HuH-7 (cell line): ENCODE measurements around the gene SORCS3.

Experiments
- DNase-seq: peaks from one replicate; pipeline ENCODE4 v3.0.0; 2011; ENCODE audit warnings: low spot score

The SORCS3 gene

GRCh38 chr10:105023211-105024111 lies 382.4 kb downstream of the SORCS3 start:
- no peak for DNase-seq

GRCh38 chr10:105024184-105024583 lies 383.1 kb downstream of the SORCS3 start:
- DNase-seq: no peak

- no peak for DNase-seq
Measured at GRCh38 chr10:105025092-105025491, 384.0 kb downstream of the SORCS3 start.

GRCh38 chr10:105026566-105026965 lies 385.5 kb downstream of the SORCS3 start:
- no peak for DNase-seq

- no peak for DNase-seq
Measured at GRCh38 chr10:105029286-105029685, 388.2 kb downstream of the SORCS3 start.

- no peak for DNase-seq
Measured at GRCh38 chr10:105037022-105037421, 395.9 kb downstream of the SORCS3 start.

- no peak for DNase-seq
Measured at GRCh38 chr10:105041956-105042355, 400.9 kb downstream of the SORCS3 start.

- no peak for DNase-seq
Measured at GRCh38 chr10:105042906-105043552, 401.9 kb downstream of the SORCS3 start.

GRCh38 chr10:105044902-105045301 lies 403.8 kb downstream of the SORCS3 start:
- no peak for DNase-seq

- no peak for DNase-seq
Measured at GRCh38 chr10:105056413-105056812, 415.3 kb downstream of the SORCS3 start.

- DNase-seq: no peak
Measured at GRCh38 chr10:105062951-105063350, 421.9 kb downstream of the SORCS3 start.

GRCh38 chr10:105063796-105064195 lies 422.7 kb downstream of the SORCS3 start:
- DNase-seq: peak; percentile 16

GRCh38 chr10:105068497-105068896 lies 427.4 kb downstream of the SORCS3 start:
- DNase-seq: no peak

- no peak for DNase-seq
Measured at GRCh38 chr10:105070249-105070648, 429.2 kb downstream of the SORCS3 start.

- DNase-seq: no peak
Measured at GRCh38 chr10:105070952-105071351, 429.9 kb downstream of the SORCS3 start.

GRCh38 chr10:105071980-105072379 lies 430.9 kb downstream of the SORCS3 start:
- DNase-seq: no peak

GRCh38 chr10:105073999-105074398 lies 432.9 kb downstream of the SORCS3 start:
- no peak for DNase-seq

GRCh38 chr10:105075031-105075430 lies 433.9 kb downstream of the SORCS3 start:
- DNase-seq: no peak

GRCh38 chr10:105085980-105086379 lies 444.9 kb downstream of the SORCS3 start:
- no peak for DNase-seq

- DNase-seq: no peak
Measured at GRCh38 chr10:105094048-105094447, 453.0 kb downstream of the SORCS3 start.

- DNase-seq: no peak
Measured at GRCh38 chr10:105096316-105096715, 455.2 kb downstream of the SORCS3 start.

- no peak for DNase-seq
Measured at GRCh38 chr10:105102977-105103376, 461.9 kb downstream of the SORCS3 start.

GRCh38 chr10:105104297-105104696 lies 463.2 kb downstream of the SORCS3 start:
- DNase-seq: no peak
